ENCODE measurements around the gene UAP1. TPM values are rescaled to one million over a fixed set of nuclear protein-coding genes. Genes with fewer than 3 reads are reported as not detected.

The UAP1 gene
- total RNA-seq, 1 donor from 2014 or later: 58.2 TPM

DNA sequence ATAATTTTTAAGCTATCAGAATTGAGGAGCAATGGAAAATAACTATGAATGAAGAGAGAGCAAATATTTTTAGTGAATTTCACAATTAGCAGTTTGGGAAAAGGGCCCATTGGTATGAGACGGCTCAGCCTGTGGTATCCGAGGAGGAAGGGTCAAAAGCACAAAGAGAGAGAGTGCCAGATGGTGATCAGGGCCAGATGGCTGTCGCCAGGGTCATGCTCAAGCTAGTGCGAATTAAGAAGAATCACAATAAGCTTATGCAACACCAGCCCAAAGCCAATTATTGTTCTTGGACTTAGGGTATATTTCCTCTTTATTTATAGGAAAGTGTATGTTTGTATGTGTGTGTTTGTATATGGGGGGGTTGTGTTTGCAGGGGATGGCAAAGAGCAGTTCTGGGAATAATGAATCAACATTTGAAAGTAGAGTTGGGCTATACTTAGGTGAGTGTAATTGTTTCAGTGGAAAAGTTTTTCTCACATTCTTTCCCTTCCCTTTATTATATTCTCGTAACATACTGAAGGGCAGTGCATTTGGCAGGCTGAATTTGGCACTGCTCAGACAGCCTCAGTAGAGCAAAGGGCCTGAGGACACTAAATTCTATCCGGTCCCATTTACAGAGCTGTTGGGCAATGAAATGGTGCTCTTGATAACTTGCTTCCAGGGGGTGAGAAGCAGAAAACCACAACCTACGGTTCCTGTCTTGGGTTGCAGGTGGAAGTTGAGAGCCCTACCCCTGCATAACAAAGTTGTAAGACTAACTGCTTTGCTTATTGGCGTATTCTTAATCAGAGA is 51.3 kb downstream of the UAP1 start:
- H3K4me3 ChIP-seq (ENCODE audit: low read depth, low read length): no peak overlapping the region
- TF ChIP-seq, protein P1, sequence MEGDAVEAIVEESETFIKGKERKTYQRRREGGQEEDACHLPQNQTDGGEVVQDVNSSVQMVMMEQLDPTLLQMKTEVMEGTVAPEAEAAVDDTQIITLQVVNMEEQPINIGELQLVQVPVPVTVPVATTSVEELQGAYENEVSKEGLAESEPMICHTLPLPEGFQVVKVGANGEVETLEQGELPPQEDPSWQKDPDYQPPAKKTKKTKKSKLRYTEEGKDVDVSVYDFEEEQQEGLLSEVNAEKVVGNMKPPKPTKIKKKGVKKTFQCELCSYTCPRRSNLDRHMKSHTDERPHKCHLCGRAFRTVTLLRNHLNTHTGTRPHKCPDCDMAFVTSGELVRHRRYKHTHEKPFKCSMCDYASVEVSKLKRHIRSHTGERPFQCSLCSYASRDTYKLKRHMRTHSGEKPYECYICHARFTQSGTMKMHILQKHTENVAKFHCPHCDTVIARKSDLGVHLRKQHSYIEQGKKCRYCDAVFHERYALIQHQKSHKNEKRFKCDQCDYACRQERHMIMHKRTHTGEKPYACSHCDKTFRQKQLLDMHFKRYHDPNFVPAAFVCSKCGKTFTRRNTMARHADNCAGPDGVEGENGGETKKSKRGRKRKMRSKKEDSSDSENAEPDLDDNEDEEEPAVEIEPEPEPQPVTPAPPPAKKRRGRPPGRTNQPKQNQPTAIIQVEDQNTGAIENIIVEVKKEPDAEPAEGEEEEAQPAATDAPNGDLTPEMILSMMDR (conservative IDR thresholded peaks at IDR 0.05; ENCODE audit: low read depth, low read length): no peak
- no peak for DNase-seq (ENCODE audit: low read depth)

DNA sequence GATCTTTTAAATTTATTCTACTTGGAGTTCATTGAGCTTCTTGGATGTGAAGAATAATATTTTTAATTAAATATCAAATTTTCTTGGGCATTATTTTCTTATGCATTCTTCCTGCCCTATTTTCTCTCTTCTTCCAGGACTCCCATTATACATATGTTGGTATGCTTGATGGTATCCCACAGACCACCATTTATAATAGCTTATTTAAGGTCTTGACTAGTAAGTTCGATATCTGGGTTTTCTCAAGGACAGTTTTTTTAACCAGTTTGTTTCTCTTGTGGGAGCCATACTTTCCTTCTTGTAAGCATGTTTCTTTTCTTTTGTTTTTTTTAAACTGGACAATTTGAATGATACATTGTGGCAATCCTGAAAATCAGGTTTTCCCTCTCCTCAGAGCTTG is 55.3 kb downstream of the UAP1 start:
- DNase-seq (ENCODE audit: low read depth): no peak
- H3K4me3 ChIP-seq (ENCODE audit: low read depth, low read length): no peak overlapping the region
- TF ChIP-seq, protein P1 (conservative IDR thresholded peaks at IDR 0.05; ENCODE audit: low read depth, low read length): no peak

DNA sequence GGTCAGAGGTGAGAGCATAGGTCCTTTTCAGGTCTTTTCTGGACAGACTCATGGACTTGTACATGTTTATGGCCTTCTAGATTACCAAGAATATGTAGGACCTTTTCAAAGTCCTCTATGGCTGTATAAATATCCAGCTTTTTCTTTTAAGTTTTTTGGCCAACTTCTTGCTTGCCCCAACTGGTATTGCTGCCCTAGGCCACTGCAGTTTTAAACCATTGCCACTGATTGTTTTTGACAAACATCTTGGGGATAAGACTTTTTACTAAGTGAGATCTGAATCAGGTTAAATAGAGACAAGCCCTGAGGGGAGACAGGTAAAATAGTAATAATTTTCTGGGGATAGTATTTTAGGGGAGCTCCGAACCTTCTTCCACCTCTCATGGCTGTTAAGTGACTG is 56.0 kb downstream of the UAP1 start:
- DNase-seq (ENCODE audit: low read depth): no peak
- TF ChIP-seq, protein P1 (conservative IDR thresholded peaks at IDR 0.05; ENCODE audit: low read depth, low read length): no peak
- no peak overlapping the region for H3K4me3 ChIP-seq (ENCODE audit: low read depth, low read length)

DNA sequence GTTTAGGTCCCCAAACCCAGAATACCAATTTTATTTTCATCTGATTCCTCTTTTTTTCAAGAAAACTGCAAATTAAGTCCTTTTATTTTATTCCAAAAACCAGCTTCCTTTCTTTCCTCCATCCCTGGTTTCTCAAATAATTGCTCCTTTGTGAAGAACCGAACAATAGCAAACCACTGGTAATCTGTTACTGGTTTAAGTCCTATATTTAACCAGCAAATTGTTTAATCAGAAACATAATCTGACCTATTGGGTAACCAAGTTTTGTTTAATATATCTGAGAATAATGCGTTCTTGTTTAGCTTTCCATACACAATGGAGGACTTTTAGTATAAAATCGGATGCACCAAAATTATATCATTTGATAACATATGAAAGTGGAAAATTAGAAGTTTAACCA is 57.6 kb downstream of the UAP1 start:
- H3K4me3 ChIP-seq (ENCODE audit: low read depth, low read length): no peak overlapping the region
- TF ChIP-seq, protein P1 (conservative IDR thresholded peaks at IDR 0.05; ENCODE audit: low read depth, low read length): no peak
- DNase-seq (ENCODE audit: low read depth): no peak

DNA sequence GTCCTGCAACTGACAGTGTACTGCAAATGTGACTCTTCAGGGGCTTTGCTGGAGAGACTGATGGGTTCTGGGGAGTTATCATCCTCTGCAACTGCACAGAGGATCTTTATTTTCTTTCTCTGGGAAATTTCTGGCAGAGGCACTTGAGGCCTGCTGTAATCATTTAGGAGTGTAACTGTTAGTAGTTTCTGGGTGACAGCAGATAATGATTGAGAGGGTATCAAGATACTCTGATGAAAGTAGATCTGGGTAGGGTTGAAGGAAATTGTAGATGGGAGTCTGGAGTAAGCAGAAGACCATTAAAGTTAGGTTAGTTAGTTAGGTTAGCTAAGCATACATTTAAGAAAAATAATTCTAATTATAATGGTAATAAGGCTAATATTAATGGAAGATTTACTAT is 59.7 kb downstream of the UAP1 start:
- TF ChIP-seq, protein P1 (conservative IDR thresholded peaks at IDR 0.05; ENCODE audit: low read depth, low read length): no peak
- H3K4me3 ChIP-seq (ENCODE audit: low read depth, low read length): no peak overlapping the region
- DNase-seq (ENCODE audit: low read depth): no peak

DNA sequence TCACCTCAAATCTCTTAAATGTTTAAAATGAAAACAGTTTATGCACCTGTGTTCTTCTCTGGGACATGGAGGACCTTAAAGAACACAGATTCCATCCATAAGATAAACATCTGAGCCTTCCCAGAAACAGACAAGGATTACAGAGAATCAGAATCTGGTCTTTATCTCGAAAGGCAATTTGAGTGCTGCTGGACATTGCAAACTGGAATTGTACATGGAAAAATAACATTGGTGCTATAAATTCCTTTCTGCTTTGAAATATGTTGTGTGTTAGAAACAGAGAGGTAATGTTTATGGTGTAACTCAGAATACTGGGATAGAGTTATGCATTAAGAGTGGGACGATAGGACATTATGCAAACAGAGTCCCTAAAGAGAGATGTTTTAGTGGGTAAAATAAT is 64.2 kb downstream of the UAP1 start:
- TF ChIP-seq, protein P1 (conservative IDR thresholded peaks at IDR 0.05; ENCODE audit: low read depth, low read length): no peak
- no peak for DNase-seq (ENCODE audit: low read depth)
- H3K4me3 ChIP-seq (ENCODE audit: low read depth, low read length): no peak overlapping the region

DNA sequence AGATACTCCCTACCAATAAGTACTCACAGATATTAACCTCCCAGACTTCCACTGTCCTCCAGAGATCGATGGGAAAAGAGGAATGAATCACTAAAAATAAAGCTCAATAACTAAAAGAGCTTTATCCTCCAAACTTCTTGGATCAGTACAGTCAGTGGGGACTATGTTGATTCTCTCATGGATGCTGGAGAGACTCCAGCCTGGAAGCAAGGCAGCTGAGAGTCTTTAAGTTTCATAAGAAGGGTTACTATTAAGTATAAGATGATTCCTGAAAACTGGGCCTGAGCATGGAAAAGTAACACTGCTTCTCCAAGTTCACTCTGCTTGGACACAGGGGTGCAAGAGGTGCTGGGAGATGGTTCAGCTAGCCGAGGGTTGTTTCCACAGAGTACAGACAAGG is 64.6 kb downstream of the UAP1 start:
- DNase-seq (ENCODE audit: low read depth): no peak
- TF ChIP-seq, protein P1 (conservative IDR thresholded peaks at IDR 0.05; ENCODE audit: low read depth, low read length): no peak
- no peak overlapping the region for H3K4me3 ChIP-seq (ENCODE audit: low read depth, low read length)
